K562 (cell line): ENCODE data around the gene INHBC. TPM values are rescaled to one million over a fixed set of nuclear protein-coding genes. Genes with fewer than 3 reads are reported as not detected.
A peak's percentile ranks its signal among the peaks of the same experiment; 100 is the strongest.

ENCODE experiments used
- ATF2 ChIP-seq: sonication (generic); formaldehyde crosslinking; IDR thresholded peaks from 2 replicates; pipeline ENCODE4 v1.8.1; 2022; ENCODE audit warnings: missing genetic modification reagents
- HES1 ChIP-seq: fragments of 450-650 bp; IDR thresholded peaks from 2 replicates; pipeline ENCODE4 v1.6.1; 2016; ENCODE audit warnings: low read depth, mild to moderate bottlenecking, moderate library complexity
- POLR2G ChIP-seq: fragments of 200-400 bp; formaldehyde crosslinking; IDR thresholded peaks from 2 replicates; pipeline ENCODE4 v1.6.1; 2017; ENCODE audit warnings: low read depth, mild to moderate bottlenecking, antibody characterized with exemption, low read length, moderate library complexity
- TSHZ1 ChIP-seq: fragments of 250-450 bp; sonication (Bioruptor Pico); IDR thresholded peaks from 2 replicates; pipeline ENCODE4 v1.4.0; 2020; ENCODE audit warnings: mild to moderate bottlenecking, moderate library complexity
- USF1 ChIP-seq: sonication (generic); formaldehyde crosslinking; IDR thresholded peaks from 2 replicates; pipeline ENCODE4 v1.9.0; 2022; ENCODE audit warnings: mild to moderate bottlenecking, missing genetic modification reagents
- USF2 ChIP-seq: sonication (generic); formaldehyde crosslinking; IDR thresholded peaks from 2 replicates; pipeline ENCODE4 v1.5.0; 2020; ENCODE audit warnings: missing genetic modification reagents
- ZMIZ1 ChIP-seq, 2 experiments: fragments of 150-350 bp in 1 of 2; IDR thresholded peaks; 2 replicates each; pipeline ENCODE4 v1.6.1; 2012 to 2016; ENCODE audit warnings: low read depth in 2 of 2, low read length in 2 of 2, mild to moderate bottlenecking in 1 of 2, moderate library complexity in 1 of 2
- ZNF347 ChIP-seq: fragments of 450-650 bp; formaldehyde crosslinking; IDR thresholded peaks from 2 replicates; pipeline ENCODE4 v1.4.0; 2020; ENCODE audit warnings: low read depth, mild to moderate bottlenecking, moderate library complexity
- ZNF609 ChIP-seq: sonication (generic); formaldehyde crosslinking; IDR thresholded peaks from 2 replicates; pipeline ENCODE4 v1.8.1; 2023; ENCODE audit warnings: missing genetic modification reagents, mild to moderate bottlenecking, borderline replicate concordance
- polyA plus RNA-seq, 8 experiments: library from polyadenylated mRNA; depleted of rRNA in 4 of 8; stranded (reverse) in 5 of 8; unstranded in 3 of 8; fragments of >200 nt; fragmentation: Nextera tagmentation in 2 of 8; fragmentation: Illumina TruSeq in 1 of 8; extraction: Ambion mirVana in 2 of 8; extraction: Trizol in 1 of 8; gene quantifications; 2 replicates each; pipeline versions ENCODE4 v1.2.1 to v1.2.3, GENCODE V29; 2011 to 2014; ENCODE audit warnings: inconsistent platforms in 1 of 8, missing spikeins in 1 of 8
- total RNA-seq, 7 experiments: library from RNA; depleted of rRNA in 6 of 7; stranded (reverse); fragments of >200 nt in 6 of 7; fragmentation: Illumina TruSeq in 2 of 7; extraction: Trizol in 2 of 7; gene quantifications; 2 replicates each; pipeline versions ENCODE4 v1.2.1 to v1.2.3, GENCODE V29; 2011 to 2021; ENCODE audit warnings: low replicate concordance in 1 of 7

Gene INHBC
- total and polyA plus RNA-seq, 9 of the 15 experiments (the other 6 are each of a cell fraction or from before 2014, with no cell fraction given) = 0.07 to 0.24 (median 0.15) TPM; not detected in 4

- TF ChIP-seq USF2 (CRISPR knock-in tag) (no peak), ZNF609 (CRISPR knock-in tag) (peak; percentile 97), ZMIZ1 (IDR thresholded peaks at IDR 0.05; ENCODE audit: low read depth in 2 of 2, low read length in 2 of 2) (no peak), USF1 (peak; percentile 65), HES1 (no peak), POLR2G (peak; percentile 96), ATF2 (CRISPR knock-in tag) (0 out of 2 replicates have a peak, but pooled peaks have one; percentile 62), ZNF347 (no peak), TSHZ1 (CRISPR knock-in tag) (no peak)
These were observed 3.5 kb upstream of the INHBC start, which contains the start of gene R3HDM2 (continued) for GRCh38 chr12:57430931-57431566.
